ENCODE data around the gene NUDT1. TPM values are rescaled to one million over a fixed set of nuclear protein-coding genes. Genes with fewer than 3 reads are reported as not detected.

The NUDT1 gene
- total RNA-seq, 3 donors from 2014 or later, result 6.8 to 20.3 (median 12.4) TPM

DNA sequence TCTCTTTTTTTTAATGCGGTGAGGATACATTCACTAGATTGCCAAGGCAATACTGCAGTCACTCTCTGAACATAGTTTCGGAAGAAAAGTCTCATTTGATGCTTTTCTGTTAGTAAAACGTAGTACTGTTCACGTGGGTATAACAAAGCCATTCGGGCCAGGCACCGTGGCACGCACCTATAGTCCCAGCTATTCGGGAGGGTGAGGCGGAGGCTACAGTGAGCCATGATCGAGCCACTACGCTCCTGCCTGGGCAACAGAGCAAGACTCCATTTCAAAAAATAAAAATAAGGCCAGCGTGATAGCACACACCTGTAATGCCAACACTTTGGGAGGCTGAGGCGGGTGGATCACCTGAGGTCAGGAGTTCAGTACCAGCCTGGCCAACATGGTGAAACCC lies 47.6 kb downstream of the NUDT1 start:
- ATAC-seq (no peak), DNase-seq (no peak)
- no peaks in the 10 kb centered on the region for H3K36me3 ChIP-seq (ENCODE audit: low read depth)
- TF ChIP-seq, protein P1, sequence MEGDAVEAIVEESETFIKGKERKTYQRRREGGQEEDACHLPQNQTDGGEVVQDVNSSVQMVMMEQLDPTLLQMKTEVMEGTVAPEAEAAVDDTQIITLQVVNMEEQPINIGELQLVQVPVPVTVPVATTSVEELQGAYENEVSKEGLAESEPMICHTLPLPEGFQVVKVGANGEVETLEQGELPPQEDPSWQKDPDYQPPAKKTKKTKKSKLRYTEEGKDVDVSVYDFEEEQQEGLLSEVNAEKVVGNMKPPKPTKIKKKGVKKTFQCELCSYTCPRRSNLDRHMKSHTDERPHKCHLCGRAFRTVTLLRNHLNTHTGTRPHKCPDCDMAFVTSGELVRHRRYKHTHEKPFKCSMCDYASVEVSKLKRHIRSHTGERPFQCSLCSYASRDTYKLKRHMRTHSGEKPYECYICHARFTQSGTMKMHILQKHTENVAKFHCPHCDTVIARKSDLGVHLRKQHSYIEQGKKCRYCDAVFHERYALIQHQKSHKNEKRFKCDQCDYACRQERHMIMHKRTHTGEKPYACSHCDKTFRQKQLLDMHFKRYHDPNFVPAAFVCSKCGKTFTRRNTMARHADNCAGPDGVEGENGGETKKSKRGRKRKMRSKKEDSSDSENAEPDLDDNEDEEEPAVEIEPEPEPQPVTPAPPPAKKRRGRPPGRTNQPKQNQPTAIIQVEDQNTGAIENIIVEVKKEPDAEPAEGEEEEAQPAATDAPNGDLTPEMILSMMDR (IDR thresholded peaks at IDR 0.05), result no peak
- intact Hi-C loops (cut with DNase I, micrococcal nuclease), result no loop called here
- H3K9me3 ChIP-seq, result no peaks in the 10 kb centered on the region
- no peaks in the 10 kb centered on the region for H3K4me1 ChIP-seq (ENCODE audit: low read depth)
- H3K4me3 ChIP-seq, result no peak overlapping the region

DNA sequence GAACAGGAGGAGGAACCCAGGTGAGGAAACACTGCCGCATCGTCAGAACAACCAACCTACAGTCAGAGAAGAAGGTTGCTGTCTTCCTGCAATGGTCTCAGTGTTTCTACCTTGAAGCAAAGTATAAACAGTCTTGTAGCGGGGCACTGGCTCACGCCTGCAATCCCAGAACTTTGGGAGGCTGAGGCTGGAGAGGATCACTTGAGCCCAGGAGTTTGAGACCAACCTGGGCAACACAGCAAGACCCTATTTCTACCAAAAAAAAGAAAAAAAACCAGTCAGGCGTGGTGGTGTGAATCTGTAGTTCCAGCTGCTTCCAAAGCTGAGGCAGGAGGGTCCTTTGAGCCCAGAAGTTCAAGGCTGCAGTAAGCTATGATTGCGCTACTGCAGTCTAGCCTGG lies 48.9 kb downstream of the NUDT1 start:
- TF ChIP-seq, protein P1 (IDR thresholded peaks at IDR 0.05), result no peak
- intact Hi-C loops (cut with DNase I, micrococcal nuclease), result no loop called here
- H3K4me1 ChIP-seq (ENCODE audit: low read depth), result no peaks in the 10 kb centered on the region
- no peaks in the 10 kb centered on the region for H3K9me3 ChIP-seq
- H3K4me3 ChIP-seq, result no peak overlapping the region
- DNase-seq (no peak), ATAC-seq (no peak)
- H3K36me3 ChIP-seq (ENCODE audit: low read depth), result no peaks in the 10 kb centered on the region

DNA sequence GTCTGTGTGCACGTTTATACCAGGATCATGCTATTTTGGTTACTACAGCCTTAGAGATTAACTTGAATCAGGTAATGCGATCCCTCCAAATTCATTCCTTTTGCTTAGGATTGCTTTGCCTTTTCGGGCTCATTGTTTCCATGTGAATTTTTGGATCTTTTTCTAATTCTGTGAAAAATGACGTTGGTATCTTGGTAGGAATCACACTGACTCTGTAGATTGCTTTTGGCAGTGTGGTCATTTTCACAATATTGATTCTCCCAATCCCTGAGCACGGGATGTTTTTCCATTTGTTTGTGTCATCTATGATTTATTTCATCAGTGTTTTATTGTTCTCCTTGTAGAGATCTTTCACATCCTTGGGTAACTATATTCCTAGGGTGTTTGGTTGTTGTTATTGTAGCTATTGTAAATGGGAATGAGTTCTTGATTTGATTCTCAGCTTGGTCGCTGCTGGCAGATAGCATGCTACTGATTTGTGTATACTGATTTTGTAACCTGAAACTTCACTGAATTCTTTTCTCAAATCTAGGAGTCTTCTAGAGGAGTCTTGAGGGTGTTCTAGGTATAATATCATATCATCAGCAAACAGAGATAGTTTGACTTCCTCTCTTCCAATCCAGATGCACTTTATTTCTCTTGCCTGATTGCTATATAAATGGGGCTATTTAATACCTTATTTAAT lies 54.1 kb downstream of the NUDT1 start:
- no peaks in the 10 kb centered on the region for H3K36me3 ChIP-seq (ENCODE audit: low read depth)
- H3K9me3 ChIP-seq, result no peaks in the 10 kb centered on the region
- DNase-seq, result no peak
- TF ChIP-seq, protein P1 (IDR thresholded peaks at IDR 0.05), result no peak
- H3K4me3 ChIP-seq, result no peak overlapping the region
- H3K4me1 ChIP-seq (ENCODE audit: low read depth), result no peaks in the 10 kb centered on the region
- ATAC-seq, result no peak
- intact Hi-C loops (cut with DNase I, micrococcal nuclease), result no loop called here

DNA sequence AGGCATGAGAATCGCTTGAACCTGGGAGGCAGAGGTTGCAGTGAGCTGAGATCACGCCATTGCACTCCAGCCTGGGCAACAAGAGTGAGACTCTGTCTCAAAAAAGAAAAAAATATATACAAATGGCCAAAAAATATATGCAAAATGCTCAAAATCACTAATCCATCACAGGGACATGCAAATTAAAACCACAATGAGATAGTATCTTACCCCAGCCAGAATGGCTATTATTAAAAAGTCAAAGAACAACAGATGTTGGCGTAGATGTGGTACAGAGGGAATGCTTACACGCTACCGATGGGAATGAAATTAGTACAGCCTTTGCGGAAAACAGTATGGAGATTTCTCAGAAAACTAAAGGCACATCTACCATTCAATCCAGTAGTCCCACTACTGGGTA lies 54.8 kb downstream of the NUDT1 start:
- H3K4me3 ChIP-seq, result no peak overlapping the region
- H3K9me3 ChIP-seq, result no peaks in the 10 kb centered on the region
- intact Hi-C loops (cut with DNase I, micrococcal nuclease), result no loop called here
- no peak for DNase-seq
- no peaks in the 10 kb centered on the region for H3K36me3 ChIP-seq (ENCODE audit: low read depth)
- ATAC-seq, result no peak
- TF ChIP-seq, protein P1 (IDR thresholded peaks at IDR 0.05), result no peak
- H3K4me1 ChIP-seq (ENCODE audit: low read depth), result no peaks in the 10 kb centered on the region

DNA sequence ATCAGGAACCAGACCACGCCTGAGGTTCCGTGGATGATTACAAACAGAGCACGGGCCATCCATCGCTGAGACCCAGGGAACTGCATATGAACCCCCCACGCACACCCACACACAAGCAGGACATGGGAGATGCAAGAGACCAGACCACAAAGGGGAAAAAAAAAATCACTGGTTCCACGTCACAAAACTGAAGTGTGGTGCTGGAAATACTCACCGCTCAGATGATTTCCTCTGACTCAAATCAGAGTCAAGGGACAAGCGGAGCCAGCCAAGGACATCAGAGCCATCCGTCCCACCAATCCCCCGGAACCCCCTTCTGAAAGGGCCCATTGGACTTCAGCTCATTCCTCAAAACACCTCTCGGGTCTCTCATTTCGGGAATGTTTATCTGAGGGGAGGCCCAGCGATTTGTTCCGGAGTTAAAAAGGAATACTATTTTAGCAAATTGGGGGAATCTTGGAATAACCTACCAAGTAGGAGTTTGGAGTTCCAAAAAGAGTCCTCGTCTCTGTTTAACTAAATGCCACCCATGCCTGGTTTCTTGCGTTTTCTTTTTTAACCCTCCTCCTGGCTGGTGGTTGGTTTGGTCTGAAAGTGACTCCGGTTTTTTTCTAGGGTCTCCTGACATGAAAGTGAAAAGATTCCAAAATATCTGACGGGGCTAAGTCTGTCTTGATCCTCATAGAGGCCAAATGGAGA lies 57.3 kb downstream of the NUDT1 start:
- no peak for DNase-seq

More for the DNA sequence above, 57.3 kb downstream of the NUDT1 start:
- H3K4me3 ChIP-seq, result no peak overlapping the region
- intact Hi-C loops (cut with DNase I, micrococcal nuclease), result no loop called here
- H3K9me3 ChIP-seq, result no peaks in the 10 kb centered on the region
- H3K36me3 ChIP-seq (ENCODE audit: low read depth), result no peaks in the 10 kb centered on the region
- H3K4me1 ChIP-seq (ENCODE audit: low read depth), result no peaks in the 10 kb centered on the region
- peak; percentile 46 for ATAC-seq
- TF ChIP-seq, protein P1 (IDR thresholded peaks at IDR 0.05), result no peak
